Activated CD4-positive, CD25-positive, alpha-beta regulatory T cell (primary cell): ENCODE results near the gene NBAS.

Experiments
- DNase-seq, 4 experiments: peaks; one replicate each; lab custom pipeline; 2025; lab: John Stamatoyannopoulos, UW

The NBAS gene

DNA sequence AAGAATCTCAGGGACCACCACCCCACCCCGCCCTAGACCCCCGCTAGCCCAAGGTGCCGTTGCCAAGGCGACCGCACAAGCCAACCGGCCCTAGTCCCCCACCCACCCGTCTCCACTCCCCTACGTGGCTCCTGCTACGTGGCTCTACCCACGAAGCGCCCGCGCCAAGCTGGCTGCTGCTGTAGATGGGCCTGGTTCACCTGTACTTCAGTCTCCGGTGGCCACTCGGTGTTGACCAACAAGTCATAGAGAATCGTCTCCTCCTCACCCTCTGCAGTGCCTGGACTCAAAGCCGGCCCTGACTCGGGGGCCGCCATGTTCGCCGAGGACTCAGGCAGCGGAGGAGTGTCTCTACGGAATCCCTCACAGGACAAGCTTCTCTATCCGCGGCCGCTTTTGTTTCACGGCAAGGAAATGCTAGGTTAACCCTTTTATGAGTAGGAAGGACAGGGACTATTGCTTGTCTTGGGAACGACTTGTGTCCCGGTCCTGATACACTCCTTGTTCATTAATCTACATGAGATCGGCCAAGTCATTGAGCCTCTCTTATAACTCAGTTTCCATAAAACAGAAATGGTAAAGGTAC, at the start of gene NBAS:
Gene NBAS, minus strand, starts transcription at position 347 of the 586 bp plus-strand sequence. Its CDS starts 30 bp downstream, at position 317.
- peak; percentile 56 to 70 (median 61) for DNase-seq

DNA sequence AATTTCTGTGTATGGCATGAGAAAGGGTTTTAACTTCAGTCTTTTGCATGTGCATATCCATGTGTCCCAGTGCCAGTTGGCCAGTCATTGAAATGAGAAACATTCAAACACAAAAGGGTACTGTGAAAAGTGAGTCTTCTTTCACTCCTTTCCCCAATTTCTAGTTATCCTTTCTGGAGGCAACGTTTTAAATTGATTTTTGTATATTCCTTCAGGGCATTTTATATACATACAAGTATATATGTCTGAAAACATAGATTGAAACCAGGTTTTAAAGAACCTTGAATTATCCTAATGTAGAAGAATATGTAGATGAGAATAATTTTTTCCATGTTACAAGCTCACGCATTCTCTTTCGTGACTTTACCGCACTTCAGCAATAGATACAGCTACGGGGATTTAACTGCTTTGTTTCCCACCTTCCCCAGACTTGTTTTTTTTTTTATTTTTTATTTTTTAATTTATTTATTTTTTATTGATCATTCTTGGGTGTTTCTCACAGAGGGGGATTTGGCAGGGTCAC, 49.4 kb upstream of the NBAS start:
- no peak for DNase-seq

GRCh38 chr2:15609341-15610042, 48.4 kb upstream of the NBAS start:
- DNase-seq, result no peak

DNA sequence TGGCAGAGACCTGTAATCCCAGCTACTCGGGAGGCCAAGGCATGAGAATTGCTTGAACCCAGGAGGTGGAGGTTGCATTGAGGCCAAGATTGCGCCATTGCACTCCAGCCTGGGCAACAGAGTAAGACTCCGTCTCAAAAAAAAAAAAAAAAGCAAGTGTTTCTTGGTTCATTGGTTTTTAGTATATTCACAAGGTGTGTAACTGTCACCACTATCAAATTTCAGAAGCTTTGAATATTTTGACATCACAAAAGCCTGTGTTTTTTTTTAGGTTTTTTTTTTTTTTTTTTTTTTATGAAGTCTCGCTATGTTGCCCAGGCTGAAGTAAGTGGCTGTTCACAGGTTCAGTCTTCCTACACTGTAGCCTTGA, 47.2 kb upstream of the NBAS start:
- DNase-seq, result no peak

GRCh38 chr2:15607709-15608391, 46.7 kb upstream of the NBAS start:
- DNase-seq, result no peak

- no peak for DNase-seq
Observed at GRCh38 chr2:15606481-15607441, 45.6 kb upstream of the NBAS start.

GRCh38 chr2:15605721-15606120, 44.6 kb upstream of the NBAS start:
- no peak for DNase-seq

DNA sequence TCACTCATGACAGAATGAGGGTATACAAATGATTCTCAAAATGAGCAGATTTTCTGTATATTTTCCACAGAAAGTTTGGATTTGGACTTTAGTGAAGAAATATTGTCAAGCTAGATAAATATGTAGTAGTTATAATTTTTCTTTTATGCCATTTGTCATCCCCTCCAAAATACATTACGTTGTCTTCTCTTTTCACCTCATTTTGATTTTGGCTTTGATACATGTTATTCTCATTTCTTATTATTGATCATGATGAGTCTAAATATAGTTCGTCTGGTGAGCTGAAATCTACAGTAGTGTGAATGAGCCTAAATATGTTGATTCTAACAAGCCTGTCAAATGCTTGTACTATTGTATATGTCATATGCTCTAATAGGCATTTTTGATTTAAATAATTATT, 42.8 kb upstream of the NBAS start:
- no peak for DNase-seq

DNA sequence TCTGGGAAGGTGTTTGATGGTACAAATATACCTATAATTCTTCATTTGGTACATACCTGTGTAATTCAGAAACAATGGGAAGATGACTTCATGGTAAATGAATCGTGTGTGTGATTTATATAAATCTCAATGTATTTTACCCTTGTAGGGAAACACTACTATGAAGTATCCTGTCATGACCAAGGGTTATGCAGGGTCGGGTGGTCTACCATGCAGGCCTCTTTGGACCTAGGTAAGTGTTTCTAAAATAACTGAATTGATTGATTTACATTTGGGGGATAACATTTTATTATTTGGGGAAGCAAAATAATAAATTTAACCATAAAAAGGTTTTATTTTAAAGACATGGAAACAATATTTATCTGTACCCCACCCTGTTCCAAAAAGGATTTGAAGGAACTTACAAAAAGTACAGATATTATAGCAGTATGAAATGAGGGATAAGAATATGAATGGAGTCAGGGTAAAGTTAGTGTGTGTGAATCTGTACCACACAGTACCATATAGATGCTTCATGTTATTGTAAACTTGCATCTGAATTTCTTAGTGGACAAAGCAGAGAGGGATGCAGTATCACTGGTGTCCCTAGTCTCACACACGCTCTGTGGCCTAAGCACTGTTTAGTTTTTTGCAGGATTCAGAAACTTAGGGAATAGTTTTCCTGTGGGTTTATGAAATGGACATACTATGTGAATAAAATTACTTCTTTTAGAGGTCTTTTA, 42.1 kb upstream of the NBAS start:
- no peak for DNase-seq

DNA sequence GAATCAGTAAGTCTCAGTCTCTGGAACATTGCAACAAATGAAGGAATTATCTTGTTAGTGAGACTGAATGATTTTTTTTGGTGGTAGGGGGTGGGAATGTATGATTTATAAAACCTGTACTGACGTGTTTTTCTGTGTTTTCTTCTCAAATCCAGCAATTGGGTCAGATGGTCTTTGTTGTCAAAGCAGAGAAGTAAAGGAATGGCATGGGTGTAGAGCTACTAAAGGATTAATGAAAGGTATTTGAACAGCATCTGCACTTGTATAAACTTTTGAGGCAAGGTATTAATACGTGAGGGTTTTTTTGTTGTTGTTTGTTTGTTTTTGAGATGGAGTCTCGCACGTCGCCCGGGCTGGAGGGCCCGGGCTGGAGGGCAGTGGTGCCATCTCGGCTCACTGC, 41.3 kb upstream of the NBAS start:
- DNase-seq, result no peak

DNA sequence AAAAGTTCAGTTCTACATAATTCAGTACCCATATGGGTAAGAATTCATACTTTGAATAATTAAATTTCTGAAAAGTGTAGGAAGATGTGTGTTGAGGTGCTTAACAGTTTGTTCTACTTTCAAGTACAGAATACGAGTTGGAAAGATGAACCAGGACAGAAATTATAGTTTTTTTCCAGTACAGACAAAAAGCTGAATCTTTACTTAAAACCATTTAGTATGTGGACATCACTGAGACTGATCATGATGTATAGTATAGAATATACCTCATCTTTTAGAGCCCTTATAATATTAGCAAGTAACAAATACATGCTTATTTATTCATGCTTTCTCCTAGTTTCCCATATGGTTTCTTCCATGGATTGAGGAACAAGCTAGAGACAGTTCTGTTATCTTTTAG, 40.5 kb upstream of the NBAS start:
- no peak for DNase-seq

DNA sequence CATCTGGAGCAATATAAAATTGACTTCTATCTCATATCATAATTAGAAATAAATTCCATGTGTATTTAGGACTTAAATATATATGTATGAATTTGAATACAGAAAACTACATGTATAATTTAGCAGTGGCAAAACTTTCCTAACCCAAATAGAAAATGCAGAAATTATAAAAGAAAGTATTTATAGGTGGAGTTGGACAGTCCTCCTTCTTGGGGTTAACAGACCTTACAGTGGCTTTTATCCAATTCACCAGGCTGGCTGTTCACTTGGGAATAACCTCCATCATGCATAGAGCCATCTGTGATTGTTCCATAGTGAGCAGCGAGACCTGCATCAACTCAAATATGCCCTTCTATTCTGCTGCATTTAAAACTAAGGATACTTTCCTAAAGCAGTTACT, 38.9 kb upstream of the NBAS start:
- no peak for DNase-seq

GRCh38 chr2:15596968-15597367, 35.8 kb upstream of the NBAS start:
- DNase-seq, result no peak

GRCh38 chr2:15596350-15596749, 35.2 kb upstream of the NBAS start:
- DNase-seq, result no peak

GRCh38 chr2:15595936-15596335, 34.8 kb upstream of the NBAS start:
- no peak for DNase-seq

DNA sequence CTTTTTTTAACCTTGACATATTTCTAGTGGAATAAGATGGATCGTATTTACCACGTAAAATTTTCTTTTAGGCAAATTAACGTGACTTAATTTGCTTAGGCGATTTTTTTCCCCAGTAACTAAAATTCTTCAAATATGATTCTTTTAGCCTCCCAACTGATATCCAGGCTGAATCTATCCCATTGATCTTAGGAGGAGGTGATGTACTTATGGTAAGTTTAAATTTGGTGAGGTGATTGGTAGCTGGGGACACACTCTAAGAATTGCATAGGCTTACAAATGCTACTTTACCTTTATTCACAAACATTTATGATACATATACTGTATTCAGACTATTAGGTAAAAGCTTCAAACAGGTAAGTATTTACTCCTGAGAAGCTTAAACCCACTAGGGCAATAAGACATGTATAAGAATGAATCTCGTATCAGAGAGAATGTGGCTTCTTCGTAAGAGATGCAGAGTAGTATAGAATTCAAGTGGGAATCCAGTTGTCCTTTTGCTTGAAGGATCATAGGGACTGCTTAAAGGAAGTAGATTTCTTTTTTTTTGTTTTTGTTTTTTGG, 34.3 kb upstream of the NBAS start:
- no peak for DNase-seq

GRCh38 chr2:15594291-15595256, 33.4 kb upstream of the NBAS start:
- no peak for DNase-seq

DNA sequence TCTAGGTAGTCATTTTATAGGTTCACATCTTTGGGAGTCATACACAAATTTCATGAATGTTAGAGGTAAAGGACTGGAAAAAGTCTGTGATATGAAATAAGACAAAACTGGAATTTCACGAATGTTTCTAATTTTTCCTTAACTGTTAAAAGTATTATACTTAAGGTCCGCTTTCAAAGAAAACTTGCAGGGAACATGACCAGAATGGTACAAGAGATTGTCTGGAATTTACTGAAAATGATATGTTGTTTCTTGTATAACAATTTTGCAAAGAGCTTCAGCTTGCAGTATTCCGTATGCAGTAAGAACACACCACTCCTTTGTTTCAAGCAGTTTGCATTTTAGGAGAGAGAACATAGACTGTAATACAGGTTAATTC, 32.2 kb upstream of the NBAS start:
- no peak for DNase-seq

GRCh38 chr2:15591692-15592463, 30.7 kb upstream of the NBAS start, which contains the start of gene DDX1:
Gene DDX1 (plus strand): TSS chr2:15591868. CDS start chr2:15591934, 66 bp downstream.
- peak; percentile 68 to 75 (median 73) for DNase-seq
